ENCODE data around the gene ST3GAL5.
A peak's percentile ranks its signal among the peaks of the same experiment; 100 is the strongest.
"Not testable (repeated sequence)": the region's sequence is repeated elsewhere in the genome, so short reads cannot be mapped to it uniquely, and the experiment has no call there.

ST3GAL5 gene

GRCh38 chr2:85886141-85886540, 2.6 kb downstream of the ST3GAL5 start:
- DNase-seq (ENCODE audit: low read depth, low spot score): no peak
- ChIA-PET POLR2A (interaction anchor here (0.6 to 1.5 kb wide), 7 partner anchors 16 to 150 kb away, joined by 3 to 7 read pairs (median 4); no protein-coding TSS in a partner anchor), CTCF (interaction anchor here (0.7 to 7.9 kb wide), 12 partner anchors 12 to 228 kb away, joined by 3 to 100 read pairs (median 5); no protein-coding TSS in a partner anchor)
- TF ChIP-seq, protein P1, sequence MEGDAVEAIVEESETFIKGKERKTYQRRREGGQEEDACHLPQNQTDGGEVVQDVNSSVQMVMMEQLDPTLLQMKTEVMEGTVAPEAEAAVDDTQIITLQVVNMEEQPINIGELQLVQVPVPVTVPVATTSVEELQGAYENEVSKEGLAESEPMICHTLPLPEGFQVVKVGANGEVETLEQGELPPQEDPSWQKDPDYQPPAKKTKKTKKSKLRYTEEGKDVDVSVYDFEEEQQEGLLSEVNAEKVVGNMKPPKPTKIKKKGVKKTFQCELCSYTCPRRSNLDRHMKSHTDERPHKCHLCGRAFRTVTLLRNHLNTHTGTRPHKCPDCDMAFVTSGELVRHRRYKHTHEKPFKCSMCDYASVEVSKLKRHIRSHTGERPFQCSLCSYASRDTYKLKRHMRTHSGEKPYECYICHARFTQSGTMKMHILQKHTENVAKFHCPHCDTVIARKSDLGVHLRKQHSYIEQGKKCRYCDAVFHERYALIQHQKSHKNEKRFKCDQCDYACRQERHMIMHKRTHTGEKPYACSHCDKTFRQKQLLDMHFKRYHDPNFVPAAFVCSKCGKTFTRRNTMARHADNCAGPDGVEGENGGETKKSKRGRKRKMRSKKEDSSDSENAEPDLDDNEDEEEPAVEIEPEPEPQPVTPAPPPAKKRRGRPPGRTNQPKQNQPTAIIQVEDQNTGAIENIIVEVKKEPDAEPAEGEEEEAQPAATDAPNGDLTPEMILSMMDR (IDR thresholded peaks at IDR 0.05; ENCODE audit: insufficient read depth, low read length, missing control alignments): no peak
- H3K4me3 ChIP-seq (ENCODE audit: low read depth, low read length): peak overlapping the region; percentile 64

DNA sequence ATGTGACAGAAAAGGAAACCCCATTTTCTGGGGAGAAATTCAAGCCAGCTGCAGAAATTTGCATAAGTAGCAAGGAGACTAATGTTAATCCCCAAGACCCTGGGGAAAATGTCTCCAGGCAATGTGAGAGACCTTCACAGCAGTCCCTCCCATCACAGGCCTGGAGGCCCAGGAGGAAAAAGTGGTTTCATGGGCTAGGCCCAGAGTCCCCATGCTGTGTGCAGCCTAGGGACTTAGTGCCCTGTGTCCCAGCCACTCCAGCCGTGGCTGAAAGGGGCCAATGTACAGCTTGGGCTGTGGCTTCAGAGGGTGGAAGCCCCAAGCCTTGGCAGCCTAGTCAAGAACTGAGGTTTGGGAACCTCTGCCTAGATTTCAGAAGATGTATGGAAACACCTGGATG, 7.0 kb downstream of the ST3GAL5 start:
- DNase-seq (ENCODE audit: low read depth, low spot score); H3K4me3 ChIP-seq (ENCODE audit: low read depth, low read length); POLR2A ChIA-PET: not testable (repeated sequence)
- CTCF ChIA-PET: interaction anchor here (1.2 kb wide), 1 partner anchor 198 kb away, joined by 7 read pairs; no protein-coding TSS in a partner anchor

DNA sequence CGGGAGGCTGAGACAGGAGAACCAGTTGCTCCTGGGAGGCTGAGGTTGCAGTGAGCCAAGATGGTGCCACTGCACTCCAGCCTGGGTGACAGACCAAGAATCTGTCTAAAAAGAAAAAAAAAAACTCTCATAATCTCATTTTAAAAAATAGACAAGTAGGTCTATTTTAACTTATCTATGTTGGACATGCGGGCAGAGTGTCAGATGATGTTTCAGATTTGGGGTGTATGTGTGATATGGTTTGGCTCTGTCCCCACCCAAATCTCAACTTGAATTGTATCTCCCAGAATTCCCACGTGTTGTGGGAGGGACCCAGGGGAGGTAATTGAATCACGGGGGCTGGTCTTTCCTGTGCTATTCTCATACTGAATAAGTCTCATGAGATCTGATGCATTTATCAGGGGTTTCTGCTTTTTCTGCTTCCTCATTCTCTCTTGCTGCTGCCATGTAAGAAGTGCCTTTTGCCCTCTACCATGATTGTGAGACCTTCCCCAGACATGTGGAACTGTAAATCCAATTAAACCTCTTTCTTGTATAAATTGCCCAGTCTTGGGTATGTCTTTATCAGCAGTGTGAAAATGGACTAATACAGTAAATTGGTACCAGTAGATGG, 8.0 kb downstream of the ST3GAL5 start:
- DNase-seq (ENCODE audit: low read depth, low spot score); H3K4me3 ChIP-seq (ENCODE audit: low read depth, low read length); POLR2A ChIA-PET: not testable (repeated sequence)
- CTCF ChIA-PET: interaction anchor here (1.4 kb wide), 1 partner anchor 54 kb away, joined by 5 read pairs; no protein-coding TSS in a partner anchor

DNA sequence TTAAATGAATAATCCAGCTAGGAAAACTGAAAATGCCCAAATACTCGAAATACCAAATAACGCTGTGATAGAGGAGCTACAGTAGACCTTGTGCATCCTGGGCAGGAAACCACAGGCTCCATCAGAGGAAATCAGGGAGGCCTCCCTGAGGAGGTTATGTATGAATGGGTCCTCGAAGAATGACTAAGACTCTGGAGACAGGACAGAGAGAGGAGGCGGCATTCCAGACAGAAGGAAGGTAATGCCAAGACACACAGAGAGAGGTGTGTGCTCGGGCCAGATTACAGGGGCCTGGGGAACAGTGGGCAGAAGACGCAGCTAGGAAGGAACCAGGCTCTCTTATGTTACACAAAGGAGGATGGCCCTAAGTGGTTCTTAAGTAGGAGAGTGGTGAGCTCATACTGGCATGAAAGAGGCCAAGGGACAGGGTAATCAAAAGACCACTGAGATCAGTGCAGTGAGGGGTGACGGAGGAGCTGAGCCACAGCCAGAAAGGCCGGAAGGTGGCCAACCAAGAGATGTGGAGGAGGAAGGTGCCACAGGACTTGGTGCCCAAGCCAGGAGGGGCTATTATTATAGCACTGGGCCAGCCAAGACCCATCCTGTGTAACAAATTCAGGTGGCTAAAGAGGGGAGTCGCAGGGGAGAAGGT, 9.9 kb downstream of the ST3GAL5 start:
- no peak for DNase-seq (ENCODE audit: low read depth, low spot score)
- TF ChIP-seq, protein P1 (IDR thresholded peaks at IDR 0.05; ENCODE audit: insufficient read depth, low read length, missing control alignments): no peak
- CTCF ChIA-PET: interaction anchor here (0.9 to 2.8 kb wide), 6 partner anchors 10 to 201 kb away, joined by 3 to 30 read pairs (median 4); partner anchors contain the start of gene ST3GAL5
- POLR2A ChIA-PET: interaction anchor here (0.7 kb wide), 1 partner anchor 9 kb away, joined by 3 read pairs; no protein-coding TSS in a partner anchor
- no peak overlapping the region for H3K4me3 ChIP-seq (ENCODE audit: low read depth, low read length)

DNA sequence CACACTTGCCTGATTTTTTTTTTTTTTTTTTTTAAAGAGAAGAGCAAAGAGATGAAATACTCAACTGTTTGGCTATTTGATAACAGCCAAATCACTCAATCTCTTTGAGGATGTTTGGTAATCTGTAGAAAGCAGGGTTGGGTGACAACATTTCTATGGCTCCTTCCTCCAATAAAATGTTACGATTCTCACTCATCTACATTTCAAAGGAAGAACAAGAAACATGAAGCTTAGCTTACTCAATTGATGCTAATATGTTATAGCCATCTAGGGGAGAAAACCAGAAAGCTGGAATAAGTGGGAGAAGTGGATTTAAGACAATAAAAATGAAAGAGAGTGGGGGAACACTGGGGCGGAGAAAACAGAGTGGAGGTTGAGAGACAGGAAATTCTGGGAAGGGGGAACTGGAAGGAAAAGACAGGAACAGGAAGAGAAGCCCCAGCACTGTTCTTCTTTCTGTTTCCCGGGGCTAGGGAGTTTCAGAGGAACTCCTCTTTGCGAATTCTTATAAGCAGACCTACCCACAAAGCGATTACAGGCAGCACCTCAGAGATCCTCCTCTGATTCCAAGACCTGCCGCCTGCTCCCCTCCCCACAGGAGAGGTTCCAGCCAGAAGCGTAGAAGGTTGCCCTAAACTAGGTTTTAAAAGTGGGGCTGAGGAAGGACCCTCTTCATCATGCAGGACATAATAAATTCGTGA, 13.3 kb downstream of the ST3GAL5 start:
- CTCF ChIA-PET: interaction anchor here (1.9 to 4.1 kb wide), 2 partner anchors 12 to 48 kb away, joined by 5 to 21 read pairs; partner anchors contain the start of gene ST3GAL5
- H3K4me3 ChIP-seq (ENCODE audit: low read depth, low read length): no peak overlapping the region
- TF ChIP-seq, protein P1 (IDR thresholded peaks at IDR 0.05; ENCODE audit: insufficient read depth, low read length, missing control alignments): no peak
- DNase-seq (ENCODE audit: low read depth, low spot score): no peak
- POLR2A ChIA-PET: interaction anchor here (0.7 kb wide), 1 partner anchor 160 kb away, joined by 3 read pairs; no protein-coding TSS in a partner anchor

DNA sequence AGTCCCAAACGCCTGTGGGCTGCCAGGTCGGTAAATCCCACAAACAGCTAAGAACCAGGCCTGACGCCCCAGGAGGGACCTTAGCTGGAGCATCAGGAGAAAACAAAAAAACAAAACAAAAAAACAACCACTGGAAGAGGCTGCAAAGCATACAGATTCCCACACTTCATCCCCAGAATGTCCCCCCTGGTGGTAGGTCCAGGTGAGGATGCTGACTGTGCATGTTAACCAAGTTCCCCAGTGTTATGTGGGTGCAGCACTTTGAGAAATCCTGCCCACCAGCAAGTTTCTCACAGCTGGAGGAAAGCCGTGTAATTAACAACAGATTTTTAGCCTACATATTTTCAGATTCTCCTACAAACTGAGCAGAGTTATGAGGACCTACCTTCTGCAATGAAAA, 15.1 kb downstream of the ST3GAL5 start:
- CTCF ChIA-PET: interaction anchor here (0.6 to 4.1 kb wide), 3 partner anchors 9 to 206 kb away, joined by 3 to 21 read pairs (median 4); partner anchors contain the start of gene ST3GAL5
- DNase-seq (ENCODE audit: low read depth, low spot score): no peak
- POLR2A ChIA-PET: no interaction called here
- TF ChIP-seq, protein P1 (IDR thresholded peaks at IDR 0.05; ENCODE audit: insufficient read depth, low read length, missing control alignments): peak; percentile 17
- H3K4me3 ChIP-seq (ENCODE audit: low read depth, low read length): no peak overlapping the region

Measured in AG04449 (cell line).